22Rv1 (cell line): ENCODE results near the gene DHX34.

Source experiments
- CTCF ChIP-seq: fragments of 450-650 bp; IDR thresholded peaks from 2 replicates; pipeline ENCODE4 v1.5.1; 2017; ENCODE audit warnings: mild to moderate bottlenecking
- ZFX ChIP-seq: fragments of 450-650 bp; IDR thresholded peaks from 2 replicates; pipeline ENCODE4 v1.6.1; 2017; ENCODE audit warnings: antibody characterized with exemption, borderline replicate concordance

- TF ChIP-seq CTCF (no peak), ZFX (no peak)
Observed at GRCh38 chr19:47303966-47304365, 45.1 kb upstream of the DHX34 start.
